Stimulated activated CD4-positive, alpha-beta T cell treated with anti-CD3 and anti-CD28 coated beads, Interleukin-15, amount 100 ng/mL, for 1 hour (primary cell): ENCODE results near the gene UBAP2.
"Not testable (repeated sequence)": the region's sequence is repeated elsewhere in the genome, so short reads cannot be mapped to it uniquely, and the experiment has no call there.

Source experiments
- DNase-seq, 2 donors: peaks; one replicate each; pipeline ENCODE4 v3.0.0-alpha.2; 2020; ENCODE audit warnings: low read depth in 1 of 2, low spot score in 1 of 2

The UBAP2 gene

GRCh38 chr9:34047864-34048726 lies 592 bp downstream of the UBAP2 start:
- peak; percentile 32 to 35 for DNase-seq

- DNase-seq: no peak
Measured at GRCh38 chr9:34046784-34047379, 1.8 kb downstream of the UBAP2 start.

- no peak for DNase-seq
Measured at GRCh38 chr9:34045903-34046302, 2.8 kb downstream of the UBAP2 start.

GRCh38 chr9:34042074-34042473 lies 6.6 kb downstream of the UBAP2 start:
- DNase-seq: not testable (repeated sequence)

- DNase-seq: not testable (repeated sequence)
Measured at GRCh38 chr9:34038851-34039250, 9.8 kb downstream of the UBAP2 start.

GRCh38 chr9:34037626-34038025 lies 11.1 kb downstream of the UBAP2 start:
- no peak for DNase-seq

- no peak for DNase-seq
Measured at GRCh38 chr9:34036625-34037024, 12.1 kb downstream of the UBAP2 start.

- DNase-seq: no peak
Measured at GRCh38 chr9:34035656-34036055, 13.0 kb downstream of the UBAP2 start.

- no peak for DNase-seq
Measured at GRCh38 chr9:34034698-34035065, 14.0 kb downstream of the UBAP2 start.

- no peak for DNase-seq
Measured at GRCh38 chr9:34032631-34033030, 16.1 kb downstream of the UBAP2 start.

GRCh38 chr9:34027845-34028574 lies 20.7 kb downstream of the UBAP2 start:
- DNase-seq: no peak

- no peak for DNase-seq
Measured at GRCh38 chr9:34025811-34026210, 22.9 kb downstream of the UBAP2 start.

GRCh38 chr9:34025062-34025461 lies 23.6 kb downstream of the UBAP2 start:
- no peak for DNase-seq

GRCh38 chr9:34024476-34024875 lies 24.2 kb downstream of the UBAP2 start:
- not testable (repeated sequence) for DNase-seq

- DNase-seq: no peak
Measured at GRCh38 chr9:34016149-34016548, 32.5 kb downstream of the UBAP2 start.

- DNase-seq: no peak
Measured at GRCh38 chr9:34010979-34011378, 37.7 kb downstream of the UBAP2 start.

GRCh38 chr9:34001951-34002350 lies 46.7 kb downstream of the UBAP2 start:
- DNase-seq: no peak

GRCh38 chr9:34001298-34001697 lies 47.4 kb downstream of the UBAP2 start:
- no peak for DNase-seq

GRCh38 chr9:33995449-33995848 lies 53.2 kb downstream of the UBAP2 start:
- no peak for DNase-seq

- DNase-seq: no peak
Measured at GRCh38 chr9:33993104-33993503, 55.6 kb downstream of the UBAP2 start.

GRCh38 chr9:33992632-33993031 lies 56.1 kb downstream of the UBAP2 start:
- no peak for DNase-seq
